ENCODE data around the gene RYR2. TPM values are rescaled to one million over a fixed set of nuclear protein-coding genes. Genes with fewer than 3 reads are reported as not detected.
A peak's percentile ranks its signal among the peaks of the same experiment; 100 is the strongest.

RYR2 gene
- total and polyA plus RNA-seq, 2 experiments from 2014 or later = 0.50 to 0.95 TPM

DNA sequence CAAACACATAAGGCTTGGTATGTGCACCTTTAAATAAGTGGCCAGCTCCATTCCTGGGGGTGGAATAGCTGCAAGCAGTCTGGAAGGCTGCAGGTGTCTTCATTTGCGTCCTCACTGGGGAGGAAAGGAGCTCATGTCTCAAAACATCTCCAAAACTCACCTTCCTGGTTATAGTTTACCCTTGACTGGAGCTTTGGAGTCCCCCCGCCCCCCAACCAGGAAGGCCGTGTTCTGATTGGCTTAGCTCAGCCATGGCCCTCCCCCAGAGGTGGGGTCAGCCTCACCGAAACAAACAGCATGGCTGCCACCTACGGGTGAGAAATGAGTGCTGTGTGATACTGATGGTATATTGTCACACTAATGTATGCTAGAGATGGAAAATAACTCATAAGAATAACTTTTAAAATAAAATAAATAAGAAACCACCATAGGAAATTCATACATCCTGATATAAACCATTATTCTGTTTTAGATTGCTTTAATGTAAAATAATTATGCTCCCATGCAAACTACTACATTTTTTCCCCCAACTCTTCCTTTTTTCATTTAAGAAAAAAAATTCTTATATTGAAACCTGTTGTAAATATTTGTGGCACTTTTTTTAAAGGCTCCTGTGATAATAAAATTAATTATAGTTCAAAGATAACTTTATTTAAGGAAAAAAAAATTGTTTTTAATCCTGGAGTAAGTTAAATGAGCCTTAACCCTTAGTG, 757.9 kb downstream of the RYR2 start:
- peak; percentile 72 for DNase-seq (ENCODE audit: low spot score)
- no peaks in the 10 kb centered on the region for H3K27me3 ChIP-seq

DNA sequence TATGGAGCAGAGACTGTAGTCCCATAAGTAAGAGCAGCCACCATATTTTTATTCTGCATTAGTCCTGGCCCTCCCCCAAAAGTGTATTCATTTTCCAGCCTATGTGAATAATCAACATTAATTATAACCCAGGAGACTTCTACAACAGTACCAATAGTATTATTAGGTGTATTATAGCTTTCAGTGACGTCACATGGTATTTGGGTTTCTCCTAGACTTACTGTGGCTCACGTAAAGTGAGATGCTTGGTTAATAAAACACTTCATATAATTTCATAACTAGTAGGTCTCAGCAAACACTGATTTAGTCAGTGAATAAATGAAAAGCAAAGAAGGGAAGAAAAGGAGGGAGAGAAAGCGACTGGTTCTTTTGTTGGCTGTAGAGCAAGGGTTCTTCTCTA, 762.5 kb downstream of the RYR2 start:
- Histone ChIP-seq H2AFZ (no peak overlapping the region), H3K27ac (no peak overlapping the region), H4K20me1 (ENCODE audit: insufficient read depth, poor library complexity, severe bottlenecking) (no peaks in the 10 kb centered on the region), H3K9me3 (ENCODE audit: low read depth) (no peaks in the 10 kb centered on the region), H3K36me3 (replicated peaks; ENCODE audit: insufficient read depth, low read depth) (no peaks in the 10 kb centered on the region), H3K27me3 (no peaks in the 10 kb centered on the region), H3K9me2 (replicated peaks; ENCODE audit: insufficient read depth) (no peaks in the 10 kb centered on the region), H3K4me3 (no peak overlapping the region), H3K79me2 (no peaks in the 10 kb centered on the region), H3K4me2 (no peak overlapping the region), H3K4me1 (ENCODE audit: insufficient read depth) (no peaks in the 10 kb centered on the region)
- DNase-seq (ENCODE audit: low spot score) = no peak
- TF ChIP-seq EZH2 (IDR thresholded peaks at IDR 0.05; ENCODE audit: borderline replicate concordance) (no peak), EZH2phosphoT487 (IDR thresholded peaks at IDR 0.05; ENCODE audit: low read depth, severe bottlenecking, unreplicated experiment) (no peak)
- TF ChIP-seq, protein P1, sequence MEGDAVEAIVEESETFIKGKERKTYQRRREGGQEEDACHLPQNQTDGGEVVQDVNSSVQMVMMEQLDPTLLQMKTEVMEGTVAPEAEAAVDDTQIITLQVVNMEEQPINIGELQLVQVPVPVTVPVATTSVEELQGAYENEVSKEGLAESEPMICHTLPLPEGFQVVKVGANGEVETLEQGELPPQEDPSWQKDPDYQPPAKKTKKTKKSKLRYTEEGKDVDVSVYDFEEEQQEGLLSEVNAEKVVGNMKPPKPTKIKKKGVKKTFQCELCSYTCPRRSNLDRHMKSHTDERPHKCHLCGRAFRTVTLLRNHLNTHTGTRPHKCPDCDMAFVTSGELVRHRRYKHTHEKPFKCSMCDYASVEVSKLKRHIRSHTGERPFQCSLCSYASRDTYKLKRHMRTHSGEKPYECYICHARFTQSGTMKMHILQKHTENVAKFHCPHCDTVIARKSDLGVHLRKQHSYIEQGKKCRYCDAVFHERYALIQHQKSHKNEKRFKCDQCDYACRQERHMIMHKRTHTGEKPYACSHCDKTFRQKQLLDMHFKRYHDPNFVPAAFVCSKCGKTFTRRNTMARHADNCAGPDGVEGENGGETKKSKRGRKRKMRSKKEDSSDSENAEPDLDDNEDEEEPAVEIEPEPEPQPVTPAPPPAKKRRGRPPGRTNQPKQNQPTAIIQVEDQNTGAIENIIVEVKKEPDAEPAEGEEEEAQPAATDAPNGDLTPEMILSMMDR (IDR thresholded peaks at IDR 0.05; ENCODE audit: poor library complexity) = no peak
- 94% methylated on average over 3 of the region's 3 CpGs for WGBS (ENCODE audit: low lambda C conversion rate, missing lambda C conversion rate)

More for the DNA sequence above, 757.9 kb downstream of the RYR2 start:
- no peak overlapping the region for H3K27ac ChIP-seq
- no peaks in the 10 kb centered on the region for H4K20me1 ChIP-seq (ENCODE audit: insufficient read depth, poor library complexity, severe bottlenecking)
- no peak overlapping the region for H3K4me3 ChIP-seq
- no peaks in the 10 kb centered on the region for H3K36me3 ChIP-seq (replicated peaks; ENCODE audit: insufficient read depth, low read depth)
- TF ChIP-seq, protein P1 (IDR thresholded peaks at IDR 0.05; ENCODE audit: poor library complexity) = peak; percentile 53
- TF ChIP-seq EZH2 (IDR thresholded peaks at IDR 0.05; ENCODE audit: borderline replicate concordance) = no peak
- H3K9me3 ChIP-seq (ENCODE audit: low read depth) = no peaks in the 10 kb centered on the region
- H3K9me2 ChIP-seq (replicated peaks; ENCODE audit: insufficient read depth) = no peaks in the 10 kb centered on the region
- 64% methylated on average over 5 of the region's 5 CpGs for WGBS (ENCODE audit: low lambda C conversion rate, missing lambda C conversion rate)
- no peaks in the 10 kb centered on the region for H3K79me2 ChIP-seq
- no peaks in the 10 kb centered on the region for H3K4me1 ChIP-seq (ENCODE audit: insufficient read depth)
- peak overlapping the region; percentile 50 for H3K4me2 ChIP-seq
- no peak overlapping the region for H2AFZ ChIP-seq

DNA sequence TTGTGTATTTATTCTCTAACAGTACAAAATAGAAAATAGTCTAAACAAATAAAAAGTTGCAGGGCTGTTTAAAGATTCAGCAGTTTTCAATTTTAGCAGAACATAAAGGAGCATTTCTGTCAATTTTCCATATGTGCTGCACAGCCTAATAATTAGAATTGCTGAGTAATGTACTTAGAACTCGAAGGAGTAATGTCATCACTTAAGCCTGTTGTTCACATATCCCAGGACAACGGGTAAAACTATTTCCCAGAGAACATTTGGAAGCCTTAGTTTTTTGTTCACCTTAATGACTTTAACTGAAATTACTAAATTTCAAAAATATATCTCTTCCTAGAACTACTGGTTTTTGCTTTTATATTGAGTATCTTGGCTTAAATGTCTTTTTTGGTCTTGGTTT, 767.1 kb downstream of the RYR2 start:
- Histone ChIP-seq H3K4me3 (no peak overlapping the region), H4K20me1 (ENCODE audit: insufficient read depth, poor library complexity, severe bottlenecking) (no peaks in the 10 kb centered on the region), H3K4me1 (ENCODE audit: insufficient read depth) (no peaks in the 10 kb centered on the region), H3K9me3 (ENCODE audit: low read depth) (no peaks in the 10 kb centered on the region), H3K36me3 (replicated peaks; ENCODE audit: insufficient read depth, low read depth) (no peaks in the 10 kb centered on the region), H3K27me3 (no peaks in the 10 kb centered on the region), H3K4me2 (no peak overlapping the region), H3K27ac (no peak overlapping the region), H3K79me2 (no peaks in the 10 kb centered on the region), H3K9me2 (replicated peaks; ENCODE audit: insufficient read depth) (no peaks in the 10 kb centered on the region), H2AFZ (no peak overlapping the region)
- WGBS (ENCODE audit: low lambda C conversion rate, missing lambda C conversion rate) = 49% methylated on average over 2 of the region's 2 CpGs
- no peak for TF ChIP-seq EZH2phosphoT487 (IDR thresholded peaks at IDR 0.05; ENCODE audit: low read depth, severe bottlenecking, unreplicated experiment)
- TF ChIP-seq, protein P1 (IDR thresholded peaks at IDR 0.05; ENCODE audit: poor library complexity) = no peak
- TF ChIP-seq EZH2 (IDR thresholded peaks at IDR 0.05; ENCODE audit: borderline replicate concordance) = no peak
- DNase-seq (ENCODE audit: low spot score) = no peak

All from hepatocyte (in vitro differentiated cells).